ENCODE data around the gene GPR141. TPM values are rescaled to one million over a fixed set of nuclear protein-coding genes. Genes with fewer than 3 reads are reported as not detected.

Gene GPR141
- total RNA-seq, 1 donor from 2014 or later = not detected

DNA sequence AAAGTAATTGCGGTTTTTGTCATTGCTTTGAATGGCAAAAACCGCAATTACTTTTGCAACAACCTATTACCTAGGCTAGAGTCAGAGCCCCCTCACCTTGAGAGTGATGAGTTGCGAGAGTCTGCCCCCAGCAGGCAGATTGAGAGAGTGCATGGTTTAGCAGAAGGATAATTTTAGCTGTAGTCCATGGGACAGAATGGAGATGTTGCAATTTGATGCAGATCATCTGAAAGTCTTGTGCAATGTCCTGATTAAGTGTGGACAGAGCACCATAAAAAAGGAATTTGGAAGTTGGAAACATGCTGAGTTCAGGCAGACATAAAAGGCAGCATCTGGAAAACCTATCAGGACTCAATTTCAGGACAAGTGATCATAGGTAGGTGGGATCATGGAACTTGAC is 48.7 kb downstream of the GPR141 start:
- peak; percentile 79 for DNase-seq (ENCODE audit: low read depth)

DNA sequence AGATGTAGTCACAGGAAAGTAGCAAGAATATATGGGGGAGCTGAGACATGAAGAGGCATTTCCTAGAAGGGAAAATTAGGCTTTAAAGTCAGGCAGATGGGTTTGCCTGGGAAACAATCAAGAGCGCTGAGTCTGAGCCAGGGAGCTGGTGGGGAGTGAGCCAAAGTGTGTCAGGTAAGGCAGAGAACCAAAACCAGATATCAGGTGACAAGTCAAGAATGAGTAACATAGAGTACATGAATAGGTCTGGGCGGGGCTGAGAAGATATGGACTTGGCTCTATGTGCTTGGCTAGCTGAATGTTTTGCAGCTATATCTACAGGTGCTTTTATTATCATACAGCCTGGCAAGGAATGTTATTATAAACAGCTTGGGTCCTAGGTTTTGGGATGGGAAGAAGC is 49.3 kb downstream of the GPR141 start:
- DNase-seq (ENCODE audit: low read depth) = no peak

DNA sequence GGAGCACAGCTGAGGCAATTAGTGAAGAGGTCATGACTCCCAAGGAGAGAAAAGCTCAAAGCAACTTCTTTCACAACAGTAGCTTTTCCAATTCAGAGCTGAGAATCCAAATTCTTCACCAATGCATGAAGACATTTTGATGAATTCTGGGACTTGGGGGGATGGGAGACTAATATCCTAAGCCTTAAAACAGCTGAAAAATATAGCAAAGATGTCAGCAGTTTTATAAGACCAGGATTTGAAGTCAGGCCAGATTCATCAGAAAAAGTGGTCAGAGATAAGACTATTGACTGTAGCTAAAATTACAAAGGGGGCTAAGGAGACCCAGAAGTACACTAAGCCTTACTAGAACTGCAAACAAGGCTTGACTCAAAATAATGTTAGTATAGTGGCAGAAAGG is 51.6 kb downstream of the GPR141 start:
- no peak for DNase-seq (ENCODE audit: low read depth)

DNA sequence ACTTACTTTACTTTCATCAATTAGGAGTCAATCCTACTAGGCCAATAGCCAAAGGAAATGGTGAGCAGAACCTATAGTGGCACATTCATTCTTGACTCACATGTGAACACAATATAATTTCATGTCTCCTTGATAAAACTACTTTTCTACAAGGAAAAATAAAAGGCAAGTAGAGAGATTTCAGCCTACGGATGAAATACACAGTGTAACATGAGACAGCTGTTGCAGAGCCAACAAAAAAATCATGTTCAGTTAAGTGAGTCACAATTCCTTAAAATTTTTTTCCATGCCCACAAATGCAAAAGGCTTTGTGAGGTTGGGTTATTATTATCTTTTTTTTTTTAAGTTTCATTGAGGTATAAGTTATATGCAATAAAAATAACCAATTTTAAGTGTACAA is 54.8 kb downstream of the GPR141 start:
- DNase-seq (ENCODE audit: low read depth) = no peak

DNA sequence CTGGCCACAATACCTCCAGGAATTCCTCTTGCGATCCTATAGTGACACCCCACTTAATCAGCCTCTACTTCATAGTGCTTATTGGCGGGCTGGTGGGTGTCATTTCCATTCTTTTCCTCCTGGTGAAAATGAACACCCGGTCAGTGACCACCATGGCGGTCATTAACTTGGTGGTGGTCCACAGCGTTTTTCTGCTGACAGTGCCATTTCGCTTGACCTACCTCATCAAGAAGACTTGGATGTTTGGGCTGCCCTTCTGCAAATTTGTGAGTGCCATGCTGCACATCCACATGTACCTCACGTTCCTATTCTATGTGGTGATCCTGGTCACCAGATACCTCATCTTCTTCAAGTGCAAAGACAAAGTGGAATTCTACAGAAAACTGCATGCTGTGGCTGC is 56.8 kb downstream of the GPR141 start:
- no peak for DNase-seq (ENCODE audit: low read depth)

DNA sequence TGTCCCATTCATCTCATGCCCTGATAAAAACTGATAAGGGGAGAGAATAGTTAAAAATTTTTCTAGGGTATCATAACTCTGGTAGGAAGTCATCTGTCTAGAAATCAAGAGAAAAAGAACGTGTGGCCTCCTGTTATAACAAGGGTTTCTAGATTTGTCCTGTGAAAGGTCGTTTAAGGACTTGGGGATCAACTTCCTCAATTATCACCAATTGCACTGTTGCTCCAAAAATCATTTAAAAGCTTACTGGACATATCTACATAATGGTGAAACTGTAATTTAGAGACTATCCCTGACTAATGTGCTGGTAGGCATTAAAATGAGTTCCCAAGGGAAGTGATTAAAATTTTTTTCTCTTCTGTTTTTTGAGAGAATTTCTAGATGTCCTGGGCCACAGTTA is 58.2 kb downstream of the GPR141 start:
- DNase-seq (ENCODE audit: low read depth) = no peak

DNA sequence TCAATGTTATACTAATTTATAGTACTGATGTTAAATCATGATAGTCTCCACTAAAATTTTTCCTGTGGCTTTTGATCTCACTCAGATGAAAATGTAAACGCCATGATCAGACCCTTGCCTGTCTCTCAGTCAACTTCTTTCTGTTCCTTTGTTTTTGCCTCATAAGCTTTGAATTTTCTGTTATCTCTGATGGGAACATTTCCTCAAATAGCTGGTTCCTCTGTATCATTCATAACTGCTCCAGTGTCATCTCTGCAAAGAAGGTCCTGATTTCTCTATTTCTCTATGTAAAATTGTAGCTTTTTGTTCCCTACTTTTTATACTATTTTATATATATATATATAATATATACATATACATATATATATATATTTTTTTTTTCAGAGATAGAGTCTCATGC is 67.5 kb downstream of the GPR141 start:
- DNase-seq (ENCODE audit: low read depth) = no peak

DNA sequence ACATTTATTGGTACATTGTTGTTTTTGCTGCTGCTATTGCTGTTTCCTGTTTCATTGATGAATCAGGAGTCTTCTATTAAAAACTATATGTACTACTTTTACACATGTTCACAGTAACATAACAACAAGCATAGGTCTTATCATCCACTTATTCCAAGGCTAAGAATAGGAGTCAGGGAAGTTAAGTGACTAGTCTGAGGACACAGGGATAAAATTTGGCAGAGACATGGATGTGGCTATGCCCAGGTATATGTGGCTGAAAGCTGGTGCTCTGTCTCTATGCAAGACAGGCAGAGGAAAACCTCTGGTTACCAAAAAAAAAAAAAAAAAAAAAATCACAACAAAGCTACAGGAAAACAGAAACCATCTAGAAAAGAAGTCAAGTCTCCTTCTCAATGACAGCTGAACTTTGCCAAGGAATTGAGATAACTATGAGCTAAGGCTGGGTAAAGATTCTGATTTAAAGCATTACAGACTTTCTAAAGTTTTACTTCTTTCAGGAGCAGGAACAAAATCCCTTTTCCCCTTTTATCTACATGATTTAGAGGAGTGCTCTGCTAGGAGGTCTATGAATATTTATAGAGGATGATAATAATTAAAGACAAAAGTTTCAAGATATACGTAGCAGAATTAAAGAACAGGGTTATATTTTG is 70.0 kb downstream of the GPR141 start:
- no peak for DNase-seq (ENCODE audit: low read depth)

DNA sequence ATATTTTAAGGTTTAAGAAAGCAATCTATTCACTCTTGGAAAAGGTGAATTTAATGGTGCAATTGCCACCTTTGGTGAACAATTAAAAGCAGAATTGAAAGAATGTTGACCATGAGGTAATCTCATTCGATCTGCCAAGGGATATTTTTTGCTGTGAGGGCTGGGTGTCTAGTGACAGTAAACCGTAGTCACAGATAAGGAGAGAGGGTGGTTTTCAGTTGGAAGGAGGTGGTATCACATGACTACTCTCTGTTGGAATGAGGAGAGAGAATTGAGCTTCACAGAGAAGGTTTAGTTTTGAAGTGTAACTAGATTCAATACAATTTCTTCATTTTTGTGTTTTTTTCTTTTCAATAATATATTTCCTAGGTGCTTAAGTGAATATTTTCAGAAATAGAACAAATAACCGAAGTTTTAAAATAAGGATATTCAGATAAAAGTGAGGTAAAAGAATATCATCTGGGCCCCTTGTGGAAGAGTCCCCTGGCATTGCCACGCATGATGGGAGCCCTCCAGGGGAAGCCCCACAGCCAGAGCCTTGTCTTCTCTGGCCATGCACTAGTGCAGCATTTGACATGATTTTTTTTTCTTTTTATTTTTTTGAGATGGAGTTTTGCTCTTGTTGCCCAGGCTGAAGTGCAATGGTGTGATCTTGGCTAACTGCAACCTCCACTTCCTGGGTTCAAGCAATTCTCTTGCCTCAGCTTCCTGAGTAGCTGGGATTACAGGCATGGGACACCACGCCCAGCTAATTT is 73.4 kb downstream of the GPR141 start:
- no peak for DNase-seq (ENCODE audit: low read depth)

DNA sequence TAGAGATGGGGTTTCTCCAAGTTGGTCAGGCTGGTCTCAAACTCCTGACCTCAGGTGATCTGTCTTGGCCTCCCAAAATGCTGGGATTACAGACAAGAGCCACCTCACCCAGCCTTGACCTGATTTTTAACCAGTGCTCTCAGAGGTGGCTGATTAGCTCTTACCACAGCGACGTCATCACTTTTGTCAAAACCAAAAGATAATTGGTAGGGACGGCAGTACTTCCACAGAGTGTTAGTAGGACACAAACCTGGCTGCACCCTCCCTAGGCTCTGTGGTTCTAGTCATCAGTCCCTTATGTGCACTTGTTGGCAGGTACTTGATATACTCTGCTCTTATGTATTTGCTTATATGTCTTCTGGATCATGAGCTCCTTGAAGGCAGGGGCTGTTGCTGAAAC is 74.0 kb downstream of the GPR141 start:
- DNase-seq (ENCODE audit: low read depth) = no peak

DNA sequence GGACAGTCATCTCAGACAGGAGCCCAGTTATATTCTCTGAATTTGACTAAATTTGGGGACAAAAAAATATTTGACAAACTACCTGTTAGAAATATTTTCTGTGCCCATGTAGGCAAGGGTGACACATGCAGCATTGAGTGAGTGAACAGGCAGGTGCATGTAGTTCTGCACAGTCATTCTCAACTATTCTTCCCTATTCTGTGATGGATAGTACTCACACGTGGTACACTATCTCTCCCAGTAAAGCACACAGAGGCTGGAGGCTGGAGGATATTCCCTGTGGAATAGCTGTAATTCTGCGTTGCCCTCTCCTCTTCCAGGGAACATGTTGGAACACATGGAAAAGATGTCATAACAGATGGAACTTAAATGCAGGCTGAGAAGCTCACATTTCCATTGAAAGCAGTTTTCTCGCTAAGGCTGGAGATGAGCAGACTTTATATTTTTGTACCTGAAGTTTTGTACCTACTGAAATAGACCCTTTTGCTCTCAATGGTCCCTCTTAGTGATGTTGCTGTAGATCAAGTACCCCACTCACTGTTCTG is 75.0 kb downstream of the GPR141 start:
- no peak for DNase-seq (ENCODE audit: low read depth)

DNA sequence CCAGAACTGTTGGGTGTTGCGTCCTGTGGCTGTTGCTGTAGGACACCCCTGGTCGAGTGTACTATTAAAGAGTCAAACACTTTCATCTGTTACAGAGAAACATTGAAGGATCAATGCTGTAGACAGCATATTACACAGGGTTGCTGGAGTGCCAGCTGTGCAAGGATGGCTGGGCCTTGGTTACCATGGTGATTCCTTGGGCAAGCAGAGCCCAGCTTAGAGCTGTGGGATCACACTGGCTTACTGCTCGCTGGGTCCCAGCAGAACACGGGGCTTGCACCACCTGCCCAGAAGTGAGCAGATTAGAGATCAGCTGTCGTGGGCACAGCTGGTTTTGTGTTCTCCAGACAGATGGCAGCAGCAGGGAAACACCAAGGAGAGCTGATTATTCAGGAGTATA is 76.0 kb downstream of the GPR141 start:
- no peak for DNase-seq (ENCODE audit: low read depth)

DNA sequence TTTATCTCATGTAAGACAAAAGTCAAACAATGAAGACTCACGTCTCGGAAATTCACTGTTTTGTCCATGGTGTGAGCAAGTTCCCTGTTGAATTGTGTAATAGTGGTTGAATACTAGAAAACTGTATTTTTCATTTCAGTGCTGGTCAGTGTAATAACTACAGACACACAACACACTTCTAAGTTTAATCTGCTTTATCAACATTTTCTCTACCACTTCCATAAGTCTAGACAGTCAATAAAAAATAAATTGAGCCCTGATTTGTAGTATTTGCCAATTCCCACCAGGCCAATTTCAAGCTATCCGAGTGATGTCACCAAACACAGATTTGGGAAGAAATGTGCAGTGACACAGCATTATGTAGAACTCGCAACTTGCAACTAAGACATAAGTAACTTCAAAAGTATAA is 81.9 kb downstream of the GPR141 start:
- no peak for DNase-seq (ENCODE audit: low read depth)

DNA sequence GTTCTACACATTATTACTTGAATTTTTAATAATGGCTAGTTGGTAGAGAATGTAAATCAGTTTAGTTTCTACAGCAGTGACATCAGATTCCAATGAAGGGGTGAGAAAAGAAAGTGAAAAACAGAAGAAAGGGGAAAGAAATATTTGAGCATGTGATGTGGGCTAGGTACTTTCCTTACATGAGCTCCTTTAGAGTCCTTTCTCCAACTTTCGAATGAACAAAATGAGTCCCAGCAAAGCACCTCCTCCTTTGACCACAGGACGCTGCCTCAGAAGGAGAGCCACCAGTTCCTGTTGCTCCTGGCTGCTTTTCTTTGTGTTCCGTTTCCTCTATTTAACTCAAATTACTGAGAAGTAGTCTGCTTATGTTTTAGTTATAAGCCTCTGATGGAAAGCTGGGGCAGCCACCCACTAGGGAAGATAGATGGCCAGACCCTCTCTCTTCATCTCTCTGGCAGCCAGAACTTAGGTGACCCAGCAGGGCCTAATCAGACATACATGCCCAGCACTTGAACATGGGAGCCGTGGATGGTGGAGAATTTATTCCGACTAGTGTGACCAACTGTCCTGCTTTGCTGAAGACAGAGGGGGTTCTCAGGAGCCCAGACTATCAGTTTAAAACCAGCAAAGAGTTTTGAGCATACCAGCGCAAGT is 82.4 kb downstream of the GPR141 start:
- DNase-seq (ENCODE audit: low read depth) = no peak

DNA sequence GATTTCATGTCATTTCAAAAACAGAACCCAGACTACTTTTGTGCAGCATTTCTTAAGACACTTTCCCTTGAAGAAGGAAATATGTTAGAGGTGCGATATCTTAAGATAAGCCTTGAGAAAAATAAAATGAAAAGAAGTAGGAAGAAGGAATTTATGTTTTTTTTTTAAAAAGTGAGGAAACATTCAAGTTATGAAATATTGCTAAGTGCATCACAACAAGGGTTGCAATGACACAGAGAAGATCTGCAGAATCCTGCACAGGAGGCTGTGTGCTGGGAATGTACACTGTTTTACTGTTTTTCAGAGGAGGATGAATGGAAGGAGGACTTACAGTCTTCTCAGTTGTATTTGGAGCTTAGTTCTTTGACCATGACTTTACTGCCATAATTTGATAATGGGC is 85.0 kb downstream of the GPR141 start:
- DNase-seq (ENCODE audit: low read depth) = no peak

DNA sequence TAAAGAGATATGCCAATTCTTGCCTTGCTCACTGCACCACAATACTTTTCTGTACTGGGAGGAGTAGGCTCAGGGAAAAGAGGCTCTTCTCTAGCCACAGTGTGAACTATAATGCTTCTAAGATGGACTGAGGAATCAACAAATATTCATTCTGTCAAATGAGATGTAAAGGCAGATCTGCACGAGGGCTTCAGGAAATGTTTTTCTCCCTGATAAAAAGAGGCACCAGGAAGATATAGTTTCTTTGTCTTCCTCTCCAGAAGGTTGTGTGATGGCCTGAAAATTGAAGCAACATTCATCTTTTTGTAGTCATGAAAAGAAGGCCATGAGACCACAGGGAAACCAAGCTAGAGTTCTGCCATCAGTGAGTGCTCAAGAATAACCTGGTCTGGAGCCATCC is 85.7 kb downstream of the GPR141 start:
- no peak for DNase-seq (ENCODE audit: low read depth)

DNA sequence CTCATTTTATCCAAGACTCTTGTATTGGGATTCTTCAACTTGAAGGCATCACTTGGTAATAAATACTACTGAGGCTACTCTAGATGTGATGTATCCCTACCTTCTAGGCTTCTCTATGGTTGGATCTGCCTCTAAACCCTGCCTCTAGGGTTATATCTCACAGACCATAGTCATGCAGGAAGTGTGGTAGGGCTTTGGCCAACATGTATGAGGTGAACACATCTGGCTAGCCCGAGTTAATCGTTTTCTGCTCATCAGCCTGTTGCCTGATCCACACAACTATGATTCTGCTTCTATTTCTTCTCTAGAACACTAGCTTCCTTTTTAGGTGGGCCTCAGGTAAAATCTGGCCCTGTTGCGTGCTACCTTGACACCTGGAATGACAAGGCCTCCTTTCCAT is 86.2 kb downstream of the GPR141 start:
- no peak for DNase-seq (ENCODE audit: low read depth)

DNA sequence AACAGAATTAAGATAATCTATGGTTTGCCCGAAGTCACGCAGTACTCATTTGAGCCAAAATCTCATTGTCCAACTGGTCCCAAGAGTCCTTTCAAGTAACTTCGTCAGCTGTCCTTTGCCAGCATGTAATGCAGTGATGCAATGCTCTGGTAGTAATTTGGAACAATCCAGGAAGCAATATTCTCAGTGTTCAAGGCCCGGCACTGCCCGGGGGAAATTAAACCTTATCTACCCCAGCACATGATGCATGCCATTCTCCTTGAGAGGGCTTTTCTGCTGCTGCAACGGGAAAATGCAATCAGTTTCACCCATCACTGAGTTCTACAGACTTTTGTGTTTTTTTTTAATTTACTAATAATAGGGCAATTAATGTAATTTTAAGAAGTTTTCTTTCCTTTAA is 87.3 kb downstream of the GPR141 start:
- no peak for DNase-seq (ENCODE audit: low read depth)

DNA sequence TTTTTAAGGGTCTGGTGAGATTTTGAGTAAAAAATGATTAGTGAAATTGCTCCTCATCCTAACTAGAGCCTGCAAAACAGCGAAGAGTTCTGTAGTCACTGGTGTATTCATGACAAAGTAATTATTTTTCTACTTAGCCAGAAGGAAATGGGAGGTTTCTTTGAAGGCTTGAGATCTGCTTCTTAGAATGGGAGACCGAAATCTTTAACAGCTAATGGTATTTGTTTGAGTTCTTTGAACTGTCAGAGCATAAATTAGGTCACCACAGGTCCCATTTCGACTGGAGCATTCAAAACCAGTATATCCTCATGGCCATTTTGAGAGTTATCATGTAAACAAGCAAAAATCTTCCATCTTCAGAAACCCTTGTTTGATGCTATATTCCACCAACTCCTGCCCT is 87.8 kb downstream of the GPR141 start:
- DNase-seq (ENCODE audit: low read depth) = no peak

DNA sequence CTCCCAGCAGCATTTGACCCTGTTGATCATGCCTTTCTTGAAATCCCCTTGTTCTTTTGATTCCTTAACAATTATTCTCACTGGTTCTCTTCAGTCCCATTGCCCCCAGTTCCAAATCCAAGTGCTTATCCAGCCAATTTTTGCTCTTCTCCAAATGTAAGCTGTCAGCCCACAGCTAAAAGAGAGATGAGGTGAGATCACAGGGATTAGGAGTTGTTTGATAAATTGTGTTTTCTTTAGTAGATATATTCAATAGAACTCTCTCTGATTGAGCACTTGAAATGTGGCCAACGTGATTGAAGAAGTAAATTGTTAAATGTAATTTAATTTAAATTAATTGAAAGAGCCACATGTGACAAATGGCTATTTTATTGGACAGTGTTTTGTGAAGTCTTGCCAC is 88.2 kb downstream of the GPR141 start:
- DNase-seq (ENCODE audit: low read depth) = no peak

DNA sequence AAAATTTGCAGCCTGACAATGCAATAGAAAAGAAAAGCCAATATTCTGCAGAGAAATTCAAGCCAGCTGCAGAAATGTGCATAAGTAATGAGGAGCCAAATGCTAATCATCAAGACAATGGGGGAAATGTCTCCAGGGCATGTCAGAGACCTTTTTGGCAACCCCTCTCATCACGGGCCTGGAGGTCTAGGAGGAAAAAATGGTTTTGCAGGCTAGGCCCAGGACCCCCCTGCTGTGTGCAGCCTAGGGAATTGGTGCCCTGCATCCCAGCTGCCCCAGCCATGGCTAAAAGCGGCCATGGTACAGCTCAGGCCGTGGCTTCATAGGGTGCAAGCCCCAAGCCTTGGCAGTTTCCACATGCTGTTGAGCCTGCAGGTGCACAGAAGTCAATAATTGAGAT is 92.4 kb downstream of the GPR141 start:
- no peak for DNase-seq (ENCODE audit: low read depth)

DNA sequence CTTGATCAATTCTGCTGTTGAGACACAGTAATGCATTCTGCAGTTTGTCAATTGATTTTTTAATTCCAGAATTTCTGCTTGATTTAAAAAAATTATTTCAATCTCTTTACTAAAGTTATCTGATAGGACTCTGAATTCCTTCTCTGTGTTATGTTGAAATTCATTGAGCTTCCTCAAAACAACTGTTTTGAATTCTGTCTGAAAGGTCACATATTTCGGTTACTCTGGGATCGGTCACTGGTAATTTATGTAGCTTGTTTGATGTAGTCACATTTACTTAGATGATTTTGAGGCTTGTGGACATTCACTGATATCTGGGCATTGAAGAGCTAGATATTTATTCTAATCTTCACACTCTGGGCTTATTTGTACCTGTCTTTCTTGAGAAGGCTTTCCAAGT is 97.6 kb downstream of the GPR141 start:
- DNase-seq (ENCODE audit: low read depth) = no peak

DNA sequence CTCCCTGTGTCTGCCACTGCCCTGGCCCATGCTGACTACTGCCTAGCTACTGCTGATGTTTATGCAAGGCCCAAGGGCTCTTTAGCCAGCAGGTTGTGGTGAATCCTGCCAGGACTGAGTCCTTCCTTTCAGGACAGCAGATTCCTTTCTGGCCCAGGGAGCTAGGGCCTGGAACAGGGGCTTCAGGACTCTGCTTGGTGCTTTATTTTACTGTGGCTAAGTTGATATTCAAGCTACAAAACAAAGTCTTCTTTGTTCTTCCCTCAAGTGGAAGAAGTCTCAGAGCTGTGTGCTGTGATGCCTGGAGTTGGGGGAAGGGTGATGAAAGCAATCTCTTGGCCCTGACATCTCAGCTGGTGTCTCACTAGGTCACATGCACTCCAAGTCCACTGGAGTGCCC is 98.6 kb downstream of the GPR141 start:
- DNase-seq (ENCODE audit: low read depth) = no peak
